A549 treated with dexamethasone at 1 μM for 4 hours (cell line): ENCODE data around the gene HERC3. TPM values are rescaled to one million over a fixed set of nuclear protein-coding genes. Genes with fewer than 3 reads are reported as not detected.

Source experiments
- total RNA-seq: library from RNA; stranded (reverse); fragments of 200-300 nt; extraction: Qiagen RNA extraction; gene quantifications from 5 replicates; pipeline ENCODE4 v1.2.3, GENCODE V29; 2022

HERC3 gene
- 6.0 to 10.4 TPM (median 9.0 TPM) in 5 replicates for total RNA-seq

DNA sequence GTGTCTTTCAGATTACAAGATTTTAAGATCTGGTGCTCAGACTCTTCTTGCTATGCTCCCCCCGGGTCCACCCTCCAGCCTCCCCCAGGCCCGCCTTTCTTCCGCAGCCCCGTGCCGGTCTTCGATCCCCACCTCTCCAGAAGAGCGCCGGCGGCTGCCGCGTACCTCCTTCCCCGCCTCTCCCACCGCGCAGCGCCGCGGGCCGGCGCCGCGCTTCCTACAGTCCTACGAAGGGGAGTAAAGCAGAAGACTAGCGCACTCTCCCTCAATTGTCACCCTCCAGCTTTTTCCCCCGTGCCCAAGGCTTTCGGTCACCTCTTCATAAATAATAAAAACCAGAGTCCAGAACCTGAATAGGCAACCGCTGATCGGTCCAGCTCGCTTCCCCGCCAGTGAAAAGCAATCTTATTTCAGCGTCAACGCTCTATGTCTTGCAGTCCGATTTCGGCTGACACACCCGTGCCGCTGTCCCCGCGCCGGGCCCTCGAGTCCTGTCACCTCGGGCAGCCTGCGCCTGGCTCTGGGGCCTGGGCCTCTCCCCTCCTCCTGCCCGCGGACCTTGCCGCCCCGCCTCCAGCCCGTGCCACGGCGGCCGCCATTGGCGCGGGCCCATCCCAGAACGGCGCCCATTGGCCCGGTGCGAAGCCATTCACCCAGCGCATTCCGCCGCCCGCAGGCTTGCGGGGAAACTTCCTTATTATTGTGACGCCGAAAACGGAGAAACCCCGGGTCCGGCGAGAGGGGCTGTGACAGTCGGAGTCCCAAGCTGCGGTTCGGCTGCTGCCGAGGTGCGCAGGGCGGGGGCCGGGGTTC lies at the start of gene HERC3:
TSS of gene HERC3 (plus strand) at position 694 of the 813 bp plus-strand sequence. CDS start 13,344 bp downstream, outside the sequence.

DNA sequence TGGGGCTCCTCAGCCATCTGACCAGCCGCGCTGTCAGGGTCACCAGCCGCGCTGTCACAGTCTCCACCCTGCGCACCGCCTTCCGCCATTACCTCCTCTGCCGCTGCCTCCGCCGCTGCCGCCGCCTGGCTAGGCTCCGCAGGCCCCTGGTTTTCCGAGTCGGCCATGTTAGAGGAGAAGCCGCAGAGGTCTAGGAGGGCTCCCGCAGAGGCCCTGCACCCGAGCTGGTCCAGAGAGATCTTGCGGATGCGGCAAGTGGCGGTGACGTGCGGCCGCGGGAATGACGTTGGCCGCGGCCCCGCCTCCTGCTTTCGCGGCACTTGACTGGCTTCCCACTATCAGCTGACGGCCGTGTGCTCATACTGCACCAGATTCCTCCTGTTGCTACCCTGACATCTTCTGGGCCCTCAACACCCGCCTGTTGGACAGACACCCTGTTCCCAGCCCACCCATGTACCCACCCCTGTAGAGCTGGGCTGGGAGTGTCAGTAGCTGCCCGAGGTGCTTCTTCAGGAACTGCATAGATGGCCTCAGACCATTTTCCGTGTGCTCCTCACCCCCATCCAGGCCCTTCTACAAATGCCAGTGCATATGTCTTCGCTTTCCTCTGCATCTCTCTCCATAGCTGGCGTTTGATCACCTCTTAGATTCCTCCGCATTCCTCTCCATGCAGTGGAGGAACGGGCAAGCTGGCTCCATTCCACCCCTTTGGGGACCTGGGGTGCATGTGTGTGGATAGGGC lies 105.5 kb downstream of the HERC3 start, which contains the start of gene NAP1L5:
TSS of gene NAP1L5 (minus strand) at position 242 of the 742 bp plus-strand sequence. CDS start at position 167, 75 bp downstream.

Other genes starting within 250 kb of the HERC3 start
- 2.9 to 3.9 TPM (median 3.2 TPM) in 5 replicates for gene HERC6, start 213.6 kb upstream of the HERC3 start, total RNA-seq
- gene HERC5, start 135.4 kb upstream of the HERC3 start, total RNA-seq, result 3.6 to 5.0 TPM (median 4.5 TPM) in 5 replicates
- gene PYURF, start 68.7 kb upstream of the HERC3 start, total RNA-seq, result 68.7 to 72.7 TPM (median 70.7 TPM) in 5 replicates
- gene NAP1L5, start 105.3 kb downstream of the HERC3 start, total RNA-seq, result 2.1 to 2.8 TPM (median 2.3 TPM) in 5 replicates